Activated CD4-positive, alpha-beta T cell treated with anti-CD3 and anti-CD28 coated beads, Interleukin-2, amount 50 U/mL, for 48 hours (primary cell): ENCODE results near the gene MAU2.
A peak's percentile ranks its signal among the peaks of the same experiment; 100 is the strongest.

Experiments used
- DNase-seq, 2 experiments: peaks; one replicate each; pipeline ENCODE4 v3.0.0-alpha.2; 2020

MAU2 gene

GRCh38 chr19:19306191-19306590, 14.4 kb upstream of the MAU2 start:
- DNase-seq, result no peak

DNA sequence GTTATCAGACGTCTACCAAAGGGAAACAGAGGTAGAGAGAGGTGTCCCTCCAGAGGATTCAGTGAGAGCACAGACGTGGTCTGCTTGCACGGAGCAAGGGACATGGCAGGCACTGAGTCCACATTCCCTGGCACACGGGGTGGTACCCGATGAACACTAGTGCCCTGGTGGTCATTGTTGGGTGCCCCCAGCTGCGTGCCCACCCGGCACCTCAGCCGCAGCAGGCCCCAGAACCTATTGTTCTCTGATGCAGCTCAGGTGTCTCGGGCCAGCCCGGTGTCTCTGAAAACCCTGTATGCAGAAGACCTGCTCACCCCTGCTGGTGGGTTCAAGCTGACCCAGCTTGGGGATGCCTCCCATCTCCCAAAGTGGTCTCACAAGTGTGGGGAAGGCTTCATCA, 12.3 kb upstream of the MAU2 start:
- no peak for DNase-seq

DNA sequence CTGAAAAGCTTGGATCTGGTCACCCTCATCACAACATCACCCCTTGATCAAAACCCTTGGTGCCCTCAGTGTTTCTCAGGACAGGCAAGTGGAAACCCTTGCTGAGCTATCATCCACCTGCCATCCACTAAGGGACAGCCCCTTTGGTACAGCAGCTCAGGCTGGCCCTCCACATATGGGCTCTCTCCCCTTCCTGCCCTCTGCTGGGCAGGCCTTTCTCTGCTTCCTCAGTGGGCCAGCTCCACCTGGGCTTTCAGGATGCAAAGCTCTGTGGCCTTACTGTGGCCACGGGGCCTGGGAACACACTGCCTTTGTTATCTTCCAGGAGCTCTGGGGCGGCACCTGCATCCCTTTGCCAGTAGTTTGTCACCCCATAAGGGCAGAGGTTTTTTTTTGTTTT, 5.2 kb upstream of the MAU2 start:
- DNase-seq, result no peak

- no peak for DNase-seq
Observed at GRCh38 chr19:19316082-19316481, 4.5 kb upstream of the MAU2 start.

DNA sequence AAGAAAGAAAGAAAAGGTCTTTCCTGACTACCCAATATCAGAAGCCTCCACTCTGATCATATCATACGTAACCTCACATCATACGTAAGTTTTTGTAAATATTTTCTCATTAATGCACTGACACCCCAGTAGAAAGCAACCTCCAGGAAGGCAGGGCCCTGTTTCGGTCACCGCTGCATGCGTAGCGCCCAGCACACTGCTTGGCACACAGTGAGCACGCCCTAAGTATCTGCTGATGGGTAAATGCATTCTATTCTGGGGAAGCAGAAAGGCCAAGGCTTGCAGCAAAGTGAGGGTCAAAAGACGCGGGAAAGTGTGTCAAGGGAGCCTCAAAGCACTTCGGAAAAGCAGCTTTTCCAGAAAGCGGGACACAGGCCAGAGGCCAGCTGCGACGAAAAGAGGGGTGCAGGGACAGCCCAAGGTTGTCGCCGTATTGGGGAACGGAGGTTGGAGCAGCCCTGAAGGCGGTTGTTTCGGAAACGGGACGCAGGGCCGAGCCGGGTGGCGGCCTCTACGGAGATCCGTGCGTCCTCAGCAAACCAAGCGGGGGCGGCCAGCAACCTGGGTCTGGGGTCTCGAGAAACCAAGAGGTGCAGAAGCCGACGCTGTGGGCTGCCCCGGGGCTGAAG, 783 bp upstream of the MAU2 start:
- DNase-seq, result no peak

DNA sequence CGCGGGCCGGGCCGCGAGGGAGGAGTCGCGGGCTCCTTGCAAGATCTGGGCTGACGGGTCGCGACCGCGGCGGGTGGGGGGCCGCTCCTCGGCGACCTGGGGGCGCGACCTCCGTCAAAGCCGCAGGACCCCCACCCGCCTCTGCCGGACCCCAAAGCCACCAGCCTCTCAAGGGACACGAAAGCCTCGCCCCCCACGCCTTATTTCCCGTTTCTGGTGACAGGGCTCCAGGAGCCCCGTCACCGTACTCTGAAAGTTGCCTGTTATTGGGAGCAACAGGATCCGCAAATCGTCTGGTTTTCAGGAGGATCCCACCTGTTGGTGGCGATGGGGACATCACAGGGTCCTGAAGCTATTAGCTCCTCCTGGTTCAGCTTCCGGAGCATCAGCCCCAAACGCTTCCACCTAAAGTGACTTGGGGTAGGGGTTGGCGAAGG, 530 bp downstream of the MAU2 start:
- DNase-seq, result peak; percentile 6 to 22

- DNase-seq, result no peak
Observed at GRCh38 chr19:19324059-19324770, 3.6 kb downstream of the MAU2 start.

- no peak for DNase-seq
Observed at GRCh38 chr19:19327672-19328071, 7.0 kb downstream of the MAU2 start.

GRCh38 chr19:19329126-19329525, 8.5 kb downstream of the MAU2 start:
- DNase-seq, result no peak

- no peak for DNase-seq
Observed at GRCh38 chr19:19334063-19334988, 13.7 kb downstream of the MAU2 start.

DNA sequence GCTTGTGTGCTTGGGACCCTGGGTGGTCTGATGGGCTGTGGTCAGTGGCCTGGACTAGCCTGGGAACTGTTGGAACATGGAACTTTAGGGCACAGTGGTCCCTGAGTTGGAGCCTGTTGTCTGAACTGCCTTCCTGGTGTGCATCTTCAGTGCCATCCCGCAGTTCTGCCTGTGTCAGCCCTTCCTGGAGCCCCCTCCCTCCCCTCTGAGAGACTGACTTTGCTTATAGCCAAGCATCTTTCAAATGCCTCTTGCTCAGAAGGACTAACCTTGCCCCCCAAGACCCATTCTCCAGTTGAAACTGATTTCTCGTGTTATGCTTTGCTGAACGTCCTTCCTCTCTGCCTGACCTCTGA, 14.3 kb downstream of the MAU2 start:
- no peak for DNase-seq

- DNase-seq, result no peak
Observed at GRCh38 chr19:19335408-19336158, 15.0 kb downstream of the MAU2 start.

DNA sequence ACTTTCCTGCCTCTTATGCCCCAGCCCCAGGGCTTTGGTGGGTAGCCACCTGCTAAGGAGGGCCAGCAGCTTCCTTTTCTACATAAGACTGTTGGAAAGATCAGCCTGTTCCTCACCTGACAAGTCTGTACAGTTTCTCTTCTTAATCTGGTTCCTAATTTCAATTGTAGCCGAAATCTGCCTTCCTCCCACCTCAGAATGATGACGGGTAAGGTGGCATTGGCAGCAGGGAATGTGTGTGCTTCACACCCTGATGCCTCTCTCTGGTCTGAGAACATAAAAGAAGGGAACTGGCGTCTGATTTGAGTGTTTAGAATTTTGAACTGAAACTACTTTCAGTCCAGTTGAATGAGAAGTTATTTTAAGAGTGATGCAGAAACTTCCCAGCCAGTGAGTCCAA, 16.0 kb downstream of the MAU2 start:
- DNase-seq, result no peak

DNA sequence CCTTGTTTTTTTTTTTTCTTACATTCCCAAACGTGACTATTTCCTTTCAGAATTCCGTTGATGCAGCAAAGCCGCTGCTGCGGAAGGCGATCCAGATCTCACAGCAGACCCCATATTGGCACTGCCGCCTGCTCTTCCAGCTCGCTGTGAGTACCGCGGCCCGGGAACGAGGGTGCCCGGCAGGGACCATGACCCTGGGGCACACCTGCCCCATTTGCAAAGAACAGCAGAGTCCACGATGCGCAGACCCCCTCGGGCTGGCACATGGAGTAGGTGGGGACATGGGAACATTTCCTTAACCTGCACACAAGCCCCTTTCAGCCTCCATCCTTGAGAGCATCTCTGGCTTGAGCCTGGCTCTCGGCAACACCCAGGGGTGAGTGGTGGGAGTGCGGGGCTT, 16.5 kb downstream of the MAU2 start:
- no peak for DNase-seq

DNA sequence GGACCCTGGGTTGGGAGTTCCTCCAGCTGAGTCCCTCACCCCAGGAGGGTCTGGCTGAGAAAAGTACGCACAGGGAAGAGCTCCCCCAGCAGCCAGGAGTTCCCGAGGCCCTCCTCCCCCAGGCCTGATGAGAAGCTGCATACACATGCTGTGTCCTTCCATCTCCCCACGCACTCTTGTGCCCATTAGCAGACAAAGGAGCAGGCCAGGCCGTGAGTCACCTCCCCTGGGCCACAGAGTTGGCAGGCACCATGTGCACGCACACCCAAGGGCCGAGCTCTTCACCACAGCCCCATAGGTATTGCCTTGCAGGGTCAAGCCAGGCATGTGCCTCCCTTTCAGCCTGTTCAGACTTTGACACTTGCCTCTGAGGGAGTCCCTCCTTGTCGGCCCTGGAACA, 17.5 kb downstream of the MAU2 start:
- no peak for DNase-seq

- no peak for DNase-seq
Observed at GRCh38 chr19:19341026-19341425, 20.4 kb downstream of the MAU2 start.

DNA sequence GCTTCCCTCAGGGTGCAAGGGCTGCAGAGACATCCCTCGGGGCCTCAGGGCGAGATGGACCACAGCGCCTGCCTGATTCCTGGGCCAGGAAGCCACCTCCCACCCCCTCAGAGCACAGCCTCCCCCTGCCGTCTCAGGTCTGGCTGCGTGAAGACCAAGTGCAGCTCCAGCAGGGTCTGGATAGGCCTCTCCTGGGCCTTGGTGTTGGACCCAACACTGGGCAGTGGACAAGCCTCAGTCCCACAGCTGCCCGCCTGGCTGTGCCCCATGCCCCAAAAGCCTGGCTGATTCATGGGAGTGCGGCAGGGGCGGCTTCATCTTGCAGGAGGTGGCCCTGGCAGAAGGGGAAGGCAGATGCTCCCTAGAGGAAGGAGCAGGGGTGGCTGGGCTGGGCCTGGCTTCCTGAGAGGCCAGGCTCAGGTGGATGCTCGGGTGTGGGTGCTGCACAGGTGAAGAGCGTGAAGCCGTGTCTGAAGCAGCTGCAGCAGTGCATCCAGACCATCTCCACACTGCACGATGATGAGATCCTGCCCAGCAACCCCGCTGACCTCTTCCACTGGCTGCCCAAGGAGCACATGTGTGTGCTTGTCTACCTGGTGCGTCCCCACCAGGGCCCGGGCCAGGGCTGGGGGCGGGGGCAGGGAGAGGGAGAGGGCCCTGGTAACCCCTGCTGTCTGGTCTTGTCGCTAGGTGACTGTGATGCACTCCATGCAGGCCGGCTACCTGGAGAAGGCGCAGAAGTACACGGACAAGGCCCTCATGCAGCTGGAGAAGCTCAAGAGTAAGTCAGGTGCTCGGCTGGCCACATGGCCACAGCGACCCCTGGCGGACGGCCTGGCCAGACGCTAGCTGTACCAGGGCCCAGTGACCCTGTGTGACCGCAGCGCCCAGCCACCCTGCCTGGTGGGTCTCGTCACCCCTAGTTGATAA, 21.7 kb downstream of the MAU2 start:
- DNase-seq, result peak; percentile 16 to 20

GRCh38 chr19:19343016-19343362, 22.4 kb downstream of the MAU2 start:
- DNase-seq, result no peak

GRCh38 chr19:19343762-19344161, 23.1 kb downstream of the MAU2 start:
- no peak for DNase-seq

- no peak for DNase-seq
Observed at GRCh38 chr19:19345232-19345631, 24.6 kb downstream of the MAU2 start.

- DNase-seq, result no peak
Observed at GRCh38 chr19:19345970-19346369, 25.3 kb downstream of the MAU2 start.
